ENCODE measurements around the gene NELFB.

- no peak for TF ChIP-seq GABPA (IDR thresholded peaks at IDR 0.05 in 1 of 2, conservative IDR thresholded peaks at IDR 0.05 in 1 of 2)
- TF ChIP-seq YY1 (IDR thresholded peaks at IDR 0.05) = no peak
- TF ChIP-seq, protein P1, sequence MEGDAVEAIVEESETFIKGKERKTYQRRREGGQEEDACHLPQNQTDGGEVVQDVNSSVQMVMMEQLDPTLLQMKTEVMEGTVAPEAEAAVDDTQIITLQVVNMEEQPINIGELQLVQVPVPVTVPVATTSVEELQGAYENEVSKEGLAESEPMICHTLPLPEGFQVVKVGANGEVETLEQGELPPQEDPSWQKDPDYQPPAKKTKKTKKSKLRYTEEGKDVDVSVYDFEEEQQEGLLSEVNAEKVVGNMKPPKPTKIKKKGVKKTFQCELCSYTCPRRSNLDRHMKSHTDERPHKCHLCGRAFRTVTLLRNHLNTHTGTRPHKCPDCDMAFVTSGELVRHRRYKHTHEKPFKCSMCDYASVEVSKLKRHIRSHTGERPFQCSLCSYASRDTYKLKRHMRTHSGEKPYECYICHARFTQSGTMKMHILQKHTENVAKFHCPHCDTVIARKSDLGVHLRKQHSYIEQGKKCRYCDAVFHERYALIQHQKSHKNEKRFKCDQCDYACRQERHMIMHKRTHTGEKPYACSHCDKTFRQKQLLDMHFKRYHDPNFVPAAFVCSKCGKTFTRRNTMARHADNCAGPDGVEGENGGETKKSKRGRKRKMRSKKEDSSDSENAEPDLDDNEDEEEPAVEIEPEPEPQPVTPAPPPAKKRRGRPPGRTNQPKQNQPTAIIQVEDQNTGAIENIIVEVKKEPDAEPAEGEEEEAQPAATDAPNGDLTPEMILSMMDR (IDR thresholded peaks at IDR 0.05; ENCODE audit: low read depth, low read length, missing input control) = no peak
- no peak for TF ChIP-seq JUND (IDR thresholded peaks at IDR 0.05)
- no peak for TF ChIP-seq REST (IDR thresholded peaks at IDR 0.05)
- no peak for TF ChIP-seq MAX (IDR thresholded peaks at IDR 0.05)
These were observed 61.2 kb downstream of the NELFB start for GRCh38 chr9:137316012-137316981.
